SK-N-SH (cell line): ENCODE data around the gene RPS6KA2. TPM values are rescaled to one million over a fixed set of nuclear protein-coding genes. Genes with fewer than 3 reads are reported as not detected.

Experiments
- CTCF ChIA-PET: fragments of 300-600, 350-600 bp; formaldehyde crosslinking; extraction: SDS; loops from one replicate; lab custom pipeline; 2021; lab: Yijun Ruan, JAX
- POLR2A ChIA-PET: fragments of 350-600 bp; sonication (Branson Sonifier 250); formaldehyde crosslinking; extraction: SDS; loops from one replicate; lab custom pipeline; 2020; ENCODE audit warnings: antibody characterized with exemption, inconsistent platforms; lab: Yijun Ruan, JAX
- DNase-seq: peaks from one replicate; pipeline ENCODE4 v3.0.0; 2012
- H2AFZ ChIP-seq: fragments of 200-600 bp; sonication (generic); 2 replicates; pipeline ENCODE4 v1.8.1; 2016; ENCODE audit warnings: antibody characterized with exemption, mild to moderate bottlenecking, low read depth
- H3F3A ChIP-seq: fragments of 200-600 bp; sonication (generic); replicated peaks from 2 replicates; pipeline ENCODE3; 2016; ENCODE audit warnings: antibody characterized with exemption, mild to moderate bottlenecking; ENCODE audit not compliant: insufficient read depth
- H3K27ac ChIP-seq, 2 experiments: fragments of 200-500 bp in 1 of 2; fragments of 200-600 bp in 1 of 2; sonication (Bioruptor generic) in 1 of 2; sonication (generic), shearing (Covaris generic) in 1 of 2; 2 replicates each; pipeline versions ENCODE4 v1.5.1 to v1.6.1; 2014 to 2016; ENCODE audit warnings: low read depth in 2 of 2, inconsistent platforms in 1 of 2, low read length in 1 of 2, mild to moderate bottlenecking in 1 of 2, mixed read lengths in 1 of 2
- H3K27me3 ChIP-seq: fragments of 200-600 bp; sonication (generic), shearing (Covaris generic); 2 replicates; pipeline ENCODE4 v1.6.1; 2016; ENCODE audit warnings: mixed run types; ENCODE audit not compliant: insufficient read depth
- H3K36me3 ChIP-seq, 2 experiments: fragments of 200-500 bp in 1 of 2; fragments of 200-600 bp in 1 of 2; sonication (Bioruptor generic) in 1 of 2; sonication (generic) in 1 of 2; replicated peaks in 1 of 2; 2 replicates each; pipeline versions ENCODE3 to v1.5.1; 2014 to 2016; ENCODE audit warnings: low read length in 1 of 2, mild to moderate bottlenecking in 1 of 2; ENCODE audit not compliant: insufficient read depth in 2 of 2, control insufficient read depth in 1 of 2
- H3K4me1 ChIP-seq, 2 experiments: fragments of 200-500 bp in 1 of 2; fragments of 200-600 bp in 1 of 2; sonication (Bioruptor generic) in 1 of 2; sonication (generic), shearing (Covaris generic) in 1 of 2; 2 replicates each; pipeline versions ENCODE4 v1.5.1 to v1.6.1; 2014 to 2016; ENCODE audit warnings: low read depth in 1 of 2, low read length in 1 of 2, mixed run types in 1 of 2; ENCODE audit not compliant: insufficient read depth in 2 of 2, control insufficient read depth in 1 of 2
- H3K4me2 ChIP-seq: fragments of 200-600 bp; sonication (generic), shearing (Covaris generic); 2 replicates; pipeline ENCODE4 v1.6.1; 2017; ENCODE audit warnings: mixed run types
- H3K4me3 ChIP-seq, 2 experiments: fragments of 200-500 bp in 1 of 2; fragments of 200-600 bp in 1 of 2; sonication (Bioruptor generic) in 1 of 2; sonication (generic), shearing (Covaris generic) in 1 of 2; 2 replicates each; pipeline versions ENCODE4 v1.5.1 to v1.8.1; 2014 to 2016; ENCODE audit warnings: low read depth in 2 of 2, inconsistent platforms in 1 of 2, low read length in 1 of 2, mild to moderate bottlenecking in 1 of 2, mixed read lengths in 1 of 2, moderate library complexity in 1 of 2
- H3K79me2 ChIP-seq: fragments of 200-600 bp; sonication (generic); 2 replicates; pipeline ENCODE4 v1.8.1; 2017; ENCODE audit warnings: mild to moderate bottlenecking; ENCODE audit not compliant: insufficient read depth
- H3K9ac ChIP-seq: fragments of 200-600 bp; sonication (generic); 2 replicates; pipeline ENCODE4 v1.6.1; 2017; ENCODE audit warnings: mixed run types
- H3K9me2 ChIP-seq: fragments of 200-600 bp; sonication (generic); 2 replicates; pipeline ENCODE4 v1.6.1; 2017; ENCODE audit warnings: mixed run types
- H3K9me3 ChIP-seq: fragments of 200-600 bp; sonication (generic); 2 replicates; pipeline ENCODE4 v1.6.1; 2017; ENCODE audit warnings: mixed run types, mild to moderate bottlenecking, moderate library complexity
- H4K20me1 ChIP-seq: fragments of 200-600 bp; sonication (generic); 2 replicates; pipeline ENCODE4 v1.6.1; 2017; ENCODE audit warnings: mild to moderate bottlenecking, mixed run types; ENCODE audit not compliant: insufficient read depth
- ELF1 ChIP-seq: IDR thresholded peaks from 2 replicates; pipeline ENCODE4 v1.4.0; 2012
- EP300 ChIP-seq, 2 experiments: IDR thresholded peaks; 2 replicates each; pipeline versions ENCODE4 v1.4.0 to v1.6.1; 2012; ENCODE audit warnings: borderline replicate concordance in 1 of 2, low read depth in 1 of 2, low read length in 1 of 2
- EZH2phosphoT487 ChIP-seq: fragments of 200-600 bp; sonication (generic); IDR thresholded peaks from 2 replicates; pipeline ENCODE4 v1.6.1; 2017; ENCODE audit warnings: low read depth, mixed run types, mild to moderate bottlenecking, antibody characterized with exemption, moderate library complexity, borderline replicate concordance
- FOSL2 ChIP-seq: IDR thresholded peaks from 2 replicates; pipeline ENCODE4 v1.4.0; 2012; ENCODE audit warnings: low read depth, mild to moderate bottlenecking, moderate library complexity, borderline replicate concordance
- FOXJ3 ChIP-seq: sonication (generic); formaldehyde crosslinking; IDR thresholded peaks from 2 replicates; pipeline ENCODE4 v1.5.1; 2020; ENCODE audit warnings: mild to moderate bottlenecking, missing genetic modification reagents
- FOXM1 ChIP-seq: IDR thresholded peaks from 2 replicates; pipeline ENCODE4 v1.4.0; 2012; ENCODE audit warnings: low read depth, mild to moderate bottlenecking
- GABPA ChIP-seq: IDR thresholded peaks from 2 replicates; pipeline ENCODE4 v1.4.0; 2012; ENCODE audit warnings: low read depth, mild to moderate bottlenecking
- GATA2 ChIP-seq: sonication (generic); formaldehyde crosslinking; IDR thresholded peaks from 2 replicates; pipeline ENCODE4 v1.5.0; 2020; ENCODE audit warnings: mild to moderate bottlenecking, missing genetic modification reagents
- MAX ChIP-seq: IDR thresholded peaks from 2 replicates; pipeline ENCODE4 v1.4.0; 2012; ENCODE audit warnings: low read depth
- PBX3 ChIP-seq: IDR thresholded peaks from 2 replicates; pipeline ENCODE4; 2012
- REST ChIP-seq: IDR thresholded peaks from 2 replicates; pipeline ENCODE4 v1.6.1; 2012; ENCODE audit warnings: mild to moderate bottlenecking, low read depth, low read length, moderate library complexity
- RXRA ChIP-seq: IDR thresholded peaks from 2 replicates; pipeline ENCODE4 v1.4.0; 2012; ENCODE audit warnings: low read depth, mild to moderate bottlenecking, borderline replicate concordance
- SIN3A ChIP-seq: IDR thresholded peaks from 2 replicates; pipeline ENCODE4 v1.6.1; 2012; ENCODE audit warnings: low read depth, mild to moderate bottlenecking, low read length, moderate library complexity, borderline replicate concordance
- TCF12 ChIP-seq: IDR thresholded peaks from 2 replicates; pipeline ENCODE4 v1.4.0; 2012
- USF1 ChIP-seq: IDR thresholded peaks from 2 replicates; pipeline ENCODE4 v1.4.0; 2012; ENCODE audit warnings: low read depth, borderline replicate concordance
- WGBS: methylation state at CpG from one replicate; pipeline ENCODE4 v1.1.6; 2017; ENCODE audit warnings: low lambda C conversion rate; 5-methylcytosine and 5-hydroxymethylcytosine counted together
- polyA plus RNA-seq, 3 experiments: library from polyadenylated mRNA; depleted of rRNA; stranded (reverse); fragments of >200 nt; gene quantifications; 2 replicates each; pipeline ENCODE4 v1.2.3, GENCODE V29; 2012

The RPS6KA2 gene
- polyA plus RNA-seq, 1 of the 3 experiments (the other 2 are of a cell fraction): 59.5 TPM

- H3K79me2 ChIP-seq: peaks cover 80% of the 10 kb centered on the region
- WGBS: 82% methylated on average over 15 of the region's 15 CpGs
- ChIA-PET CTCF (no interaction called here), POLR2A (no interaction called here)
- no peak overlapping the region for H2AFZ ChIP-seq
- no peaks in the 10 kb centered on the region for H3K9me2 ChIP-seq
- H3K9me3 ChIP-seq: no peaks in the 10 kb centered on the region
- peak overlapping the region; percentile 48 for H3K4me2 ChIP-seq
- H3K36me3 ChIP-seq: peaks cover 0 to 6% of the 10 kb centered on the region in 2 experiments
- peaks cover 44% of the 10 kb centered on the region for H3F3A ChIP-seq
- no peak for DNase-seq
- H3K4me3 ChIP-seq: no peak overlapping the region
- no peak for TF ChIP-seq SIN3A
- no peak for TF ChIP-seq FOXJ3 (CRISPR knock-in tag)
- TF ChIP-seq PBX3: no peak
- no peak for TF ChIP-seq GABPA
- TF ChIP-seq FOSL2: no peak
- TF ChIP-seq RXRA: no peak
- H3K4me1 ChIP-seq: peaks cover 34 to 59% of the 10 kb centered on the region in 2 experiments
- H3K9ac ChIP-seq: no peak overlapping the region; the same call in 1 of the 2 replicates
- H3K27ac ChIP-seq: peak overlapping the region in 1 of 2 experiments; percentile 100; a peak in 2 of 4 replicates
- H4K20me1 ChIP-seq: no peaks in the 10 kb centered on the region
- H3K27me3 ChIP-seq: no peaks in the 10 kb centered on the region
These were observed 30.1 kb downstream of the RPS6KA2 start for GRCh38 chr6:166596776-166597507.

GRCh38 chr6:166595949-166596348 lies 31.1 kb downstream of the RPS6KA2 start:
- no peak for DNase-seq
- H3K36me3 ChIP-seq: peaks cover 0 to 8% of the 10 kb centered on the region in 2 experiments
- CTCF ChIA-PET: no interaction called here
- H3K9me3 ChIP-seq: no peaks in the 10 kb centered on the region
- H3K4me1 ChIP-seq: peaks cover 39 to 59% of the 10 kb centered on the region in 2 experiments
- TF ChIP-seq GABPA (no peak), USF1 (no peak), MAX (no peak), ELF1 (no peak), TCF12 (no peak), REST (no peak), GATA2 (no peak), EZH2phosphoT487 (no peak), EP300 (IDR thresholded peaks at IDR 0.05; ENCODE audit: borderline replicate concordance in 1 of 2, low read depth in 1 of 2, low read length in 1 of 2) (no peak), FOXM1 (no peak)
- TF ChIP-seq, all 33 proteins: peak for 0
- H3K9me2 ChIP-seq: no peaks in the 10 kb centered on the region
- H3K4me3 ChIP-seq: no peak overlapping the region
- no peaks in the 10 kb centered on the region for H3K27me3 ChIP-seq
- H3K27ac ChIP-seq: peak overlapping the region; percentile 78 to 100
- H2AFZ ChIP-seq: no peak overlapping the region
- WGBS: 82% methylated on average over 6 of the region's 6 CpGs
- POLR2A ChIA-PET: no interaction called here
- H3K9ac ChIP-seq: peak overlapping the region; percentile 69
- H3K4me2 ChIP-seq: peak overlapping the region; percentile 48
- no peaks in the 10 kb centered on the region for H4K20me1 ChIP-seq
- peaks cover 40% of the 10 kb centered on the region for H3F3A ChIP-seq
- H3K79me2 ChIP-seq: peaks cover 80% of the 10 kb centered on the region
